ENCODE measurements around the gene ALDH1B1. TPM values are rescaled to one million over a fixed set of nuclear protein-coding genes. Genes with fewer than 3 reads are reported as not detected.

ALDH1B1 gene
- total and polyA plus RNA-seq, 10 of the 15 experiments (the other 5 are each of a cell fraction or from before 2014, with no cell fraction given), result 8.6 to 38.5 (median 30.9) TPM

GRCh38 chr9:38416461-38416860, 24.0 kb downstream of the ALDH1B1 start:
- H4K20me1 ChIP-seq (ENCODE audit: control insufficient read depth, insufficient read depth), result no peaks in the 10 kb centered on the region
- ChIA-PET SMC1A (ENCODE audit: uncharacterized antibody, unreplicated experiment) (interaction anchor here (1.1 to 1.7 kb wide), 3 partner anchors 15 to 151 kb away, joined by 3 to 4 read pairs (median 3); no protein-coding TSS in a partner anchor), RAD21 (ENCODE audit: unreplicated experiment) (interaction anchor here (1.3 kb wide), 1 partner anchor 15 kb away, joined by 3 read pairs; no protein-coding TSS in a partner anchor), CTCF (interaction anchor here (0.7 to 5.6 kb wide), 16 partner anchors 9 to 325 kb away, joined by 3 to 66 read pairs (median 4); partner anchors contain the start of gene ALDH1B1), POLR2A (no interaction called here)
- no peaks in the 10 kb centered on the region for H3K36me3 ChIP-seq (ENCODE audit: control insufficient read depth in 2 of 2, insufficient read depth in 2 of 2, low read length in 1 of 2)
- BruUV-seq (replicated peaks), result no TSS peak
- WGBS (ENCODE audit: insufficient coverage, insufficient replicate concordance, low lambda C conversion rate, missing lambda C conversion rate), result 1% methylated on average over 4 of the region's 4 CpGs
- H3K9ac ChIP-seq (ENCODE audit: control insufficient read depth, insufficient read depth, low read length), result no peak overlapping the region
- no peaks in the 10 kb centered on the region for H3K9me3 ChIP-seq (replicated peaks; ENCODE audit: control insufficient read depth, insufficient read depth, low read length)
- H3K79me2 ChIP-seq (ENCODE audit: control insufficient read depth, insufficient read depth, low read length), result no peaks in the 10 kb centered on the region
- no peak for TF ChIP-seq SMAD5 (IDR thresholded peaks at IDR 0.05; ENCODE audit: low read depth)
- no peak for TF ChIP-seq HCFC1 (IDR thresholded peaks at IDR 0.05; ENCODE audit: low read length)
- TF ChIP-seq SMAD1 (IDR thresholded peaks at IDR 0.05; ENCODE audit: low read depth, partially characterized antibody), result no peak
- no peak for TF ChIP-seq CBFB (IDR thresholded peaks at IDR 0.05; ENCODE audit: low read depth)
- TF ChIP-seq CREM (IDR thresholded peaks at IDR 0.05; ENCODE audit: low read depth), result no peak
- no peak for TF ChIP-seq ZNF384 (IDR thresholded peaks at IDR 0.05; ENCODE audit: borderline replicate concordance, low read depth, low read length)
- TF ChIP-seq POLR2AphosphoS5 (IDR thresholded peaks at IDR 0.05; ENCODE audit: low read length), result no peak
- no peak for TF ChIP-seq JUNB (IDR thresholded peaks at IDR 0.05)
- no peak for TF ChIP-seq NFYA (IDR thresholded peaks at IDR 0.05; ENCODE audit: borderline replicate concordance, low read depth, low read length)
- no peak for TF ChIP-seq POLR2AphosphoS2 (IDR thresholded peaks at IDR 0.05; ENCODE audit: low read depth, low read length)
- H3K27me3 ChIP-seq (replicated peaks in 1 of 2; ENCODE audit: control insufficient read depth in 2 of 2, insufficient read depth in 2 of 2, low read length in 1 of 2), result peaks cover 0 to 4% of the 10 kb centered on the region in 2 experiments; a peak in 2 of 4 replicates
- H3K4me2 ChIP-seq (ENCODE audit: control insufficient read depth, insufficient read depth), result no peak overlapping the region
- H3K4me3 ChIP-seq, result no peak overlapping the region
- DNase-seq (ENCODE audit: low read depth, low spot score) (no peak), ATAC-seq (no peak), FAIRE-seq (no peak)
- H2AFZ ChIP-seq (ENCODE audit: control insufficient read depth, low read depth, low read length), result no peak overlapping the region
- no peaks in the 10 kb centered on the region for H3K4me1 ChIP-seq (ENCODE audit: control insufficient read depth, insufficient read depth, low read length)
- intact Hi-C loops (cut with micrococcal nuclease; ENCODE audit: unreplicated experiment) (no loop called here), in situ Hi-C loops (cut with MboI) (no loop called here)
- H3K27ac ChIP-seq (ENCODE audit: control insufficient read depth, insufficient read depth), result no peak overlapping the region
